Mucosa of descending colon (tissue), 3 donors: ENCODE measurements around the gene SP9. TPM values are rescaled to one million over a fixed set of nuclear protein-coding genes. Genes with fewer than 3 reads are reported as not detected.

Source experiments
- ATAC-seq: fragments of 200-7000 bp; cut with Tn5 transposase; one replicate; pipeline ENCODE4 v1.9.1; 2020; ENCODE audit warnings: mild to moderate bottlenecking, moderate library complexity
- DNase-seq, 3 donors: peaks; one replicate each; pipeline ENCODE4 v3.0.0-alpha.2; 2020
- H3K36me3 ChIP-seq: fragments of 200-600 bp; one replicate; pipeline ENCODE4 v1.8.0; 2021; ENCODE audit warnings: low read depth, mild to moderate bottlenecking
- H3K4me1 ChIP-seq: fragments of 200-600 bp; one replicate; pipeline ENCODE4 v1.8.0; 2021; ENCODE audit warnings: low read depth, mild to moderate bottlenecking
- H3K4me3 ChIP-seq: fragments of 200-600 bp; one replicate; pipeline ENCODE4 v1.8.0; 2021; ENCODE audit warnings: mild to moderate bottlenecking
- H3K9me3 ChIP-seq: fragments of 200-600 bp; one replicate; pipeline ENCODE4 v1.8.0; 2021; ENCODE audit warnings: mild to moderate bottlenecking
- intact Hi-C, 2 donors: fragments of 100-400 bp; cut with DNase I in 1 of 2; cut with micrococcal nuclease in 1 of 2; formaldehyde crosslinking; loops; one replicate each; pipeline versions ENCODE4 v1.11.0 to v1.11.1; 2022; cut with DNase I, micrococcal nuclease
- total RNA-seq, 3 donors: library from RNA; stranded (reverse); fragmentation: NEBNext Ultra II Directional in 2 of 3; extraction: Animal tissue kit (Norgen Biotek cat#: 25700) in 2 of 3; gene quantifications; one replicate each; pipeline versions ENCODE4 v1.2.1 to v1.2.4, GENCODE V29; 2021 to 2023
- TF ChIP-seq, protein P1 (sequence below): fragments of 200-600 bp; IDR thresholded peaks from one replicate; pipeline ENCODE4 v1.8.0; 2022; ENCODE audit warnings: antibody characterized with exemption, mild to moderate bottlenecking
- donor health status: DM: no; HTN: no; CAD: no; lungs with moderate emphysema.
- donor health status: DM: no; HTN: no; CAD: no.
- donor health status: DM: no; HTN: yes; CAD: no.

SP9 gene
- total RNA-seq, 3 donors from 2014 or later = not detected

DNA sequence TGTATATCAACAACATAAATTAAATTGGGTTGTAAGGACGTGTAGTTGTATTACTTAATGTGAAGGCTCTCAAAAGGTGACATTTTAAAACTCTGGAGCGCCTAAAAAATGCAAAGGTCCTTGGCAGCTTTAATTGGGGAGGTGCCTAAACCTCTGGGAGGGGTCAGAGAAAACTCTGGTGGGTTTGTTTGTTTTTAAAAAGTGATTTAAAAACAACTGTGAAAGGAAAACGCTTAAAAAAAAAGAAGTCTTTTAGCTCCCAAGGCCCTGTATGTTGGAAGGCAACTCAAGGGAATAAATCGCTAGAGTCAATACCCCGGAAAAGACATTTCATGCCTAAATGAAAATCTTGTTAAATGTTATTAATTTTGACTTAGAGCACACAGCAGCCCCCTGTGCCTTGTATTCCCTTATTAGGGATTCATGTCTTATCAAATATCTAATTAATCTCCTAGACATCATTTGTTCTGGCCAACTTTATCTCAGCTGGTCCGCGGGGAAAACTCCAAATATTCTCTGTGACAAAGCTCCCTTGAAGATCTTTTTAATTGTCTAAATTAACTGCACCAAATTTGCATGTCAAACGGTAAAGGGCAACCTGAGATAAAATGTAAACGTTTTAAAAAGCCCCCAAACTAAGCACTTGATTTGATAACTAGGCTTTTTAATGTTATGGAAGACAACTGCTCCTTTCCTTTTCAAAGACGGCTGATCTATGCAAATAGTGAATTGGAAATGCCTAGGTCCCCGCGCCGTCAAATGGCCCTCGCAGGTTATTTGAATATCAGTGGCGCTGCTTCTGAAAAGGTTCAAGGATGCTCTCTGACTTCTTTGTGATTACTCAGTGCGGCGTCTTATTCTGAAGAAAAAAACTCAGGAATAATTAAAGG lies 4.2 kb downstream of the SP9 start:
- intact Hi-C loops = loop anchor here in 1 of 2 donors (10.0 kb wide), 1 partner anchor 934 kb away; no protein-coding TSS in a partner anchor
- no peak for DNase-seq
- Histone ChIP-seq H3K4me3 (no peak overlapping the region), H3K9me3 (no peaks in the 10 kb centered on the region), H3K36me3 (no peaks in the 10 kb centered on the region), H3K4me1 (peaks cover 66% of the 10 kb centered on the region)
- ATAC-seq = no peak
- TF ChIP-seq, protein P1, sequence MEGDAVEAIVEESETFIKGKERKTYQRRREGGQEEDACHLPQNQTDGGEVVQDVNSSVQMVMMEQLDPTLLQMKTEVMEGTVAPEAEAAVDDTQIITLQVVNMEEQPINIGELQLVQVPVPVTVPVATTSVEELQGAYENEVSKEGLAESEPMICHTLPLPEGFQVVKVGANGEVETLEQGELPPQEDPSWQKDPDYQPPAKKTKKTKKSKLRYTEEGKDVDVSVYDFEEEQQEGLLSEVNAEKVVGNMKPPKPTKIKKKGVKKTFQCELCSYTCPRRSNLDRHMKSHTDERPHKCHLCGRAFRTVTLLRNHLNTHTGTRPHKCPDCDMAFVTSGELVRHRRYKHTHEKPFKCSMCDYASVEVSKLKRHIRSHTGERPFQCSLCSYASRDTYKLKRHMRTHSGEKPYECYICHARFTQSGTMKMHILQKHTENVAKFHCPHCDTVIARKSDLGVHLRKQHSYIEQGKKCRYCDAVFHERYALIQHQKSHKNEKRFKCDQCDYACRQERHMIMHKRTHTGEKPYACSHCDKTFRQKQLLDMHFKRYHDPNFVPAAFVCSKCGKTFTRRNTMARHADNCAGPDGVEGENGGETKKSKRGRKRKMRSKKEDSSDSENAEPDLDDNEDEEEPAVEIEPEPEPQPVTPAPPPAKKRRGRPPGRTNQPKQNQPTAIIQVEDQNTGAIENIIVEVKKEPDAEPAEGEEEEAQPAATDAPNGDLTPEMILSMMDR = no peak

DNA sequence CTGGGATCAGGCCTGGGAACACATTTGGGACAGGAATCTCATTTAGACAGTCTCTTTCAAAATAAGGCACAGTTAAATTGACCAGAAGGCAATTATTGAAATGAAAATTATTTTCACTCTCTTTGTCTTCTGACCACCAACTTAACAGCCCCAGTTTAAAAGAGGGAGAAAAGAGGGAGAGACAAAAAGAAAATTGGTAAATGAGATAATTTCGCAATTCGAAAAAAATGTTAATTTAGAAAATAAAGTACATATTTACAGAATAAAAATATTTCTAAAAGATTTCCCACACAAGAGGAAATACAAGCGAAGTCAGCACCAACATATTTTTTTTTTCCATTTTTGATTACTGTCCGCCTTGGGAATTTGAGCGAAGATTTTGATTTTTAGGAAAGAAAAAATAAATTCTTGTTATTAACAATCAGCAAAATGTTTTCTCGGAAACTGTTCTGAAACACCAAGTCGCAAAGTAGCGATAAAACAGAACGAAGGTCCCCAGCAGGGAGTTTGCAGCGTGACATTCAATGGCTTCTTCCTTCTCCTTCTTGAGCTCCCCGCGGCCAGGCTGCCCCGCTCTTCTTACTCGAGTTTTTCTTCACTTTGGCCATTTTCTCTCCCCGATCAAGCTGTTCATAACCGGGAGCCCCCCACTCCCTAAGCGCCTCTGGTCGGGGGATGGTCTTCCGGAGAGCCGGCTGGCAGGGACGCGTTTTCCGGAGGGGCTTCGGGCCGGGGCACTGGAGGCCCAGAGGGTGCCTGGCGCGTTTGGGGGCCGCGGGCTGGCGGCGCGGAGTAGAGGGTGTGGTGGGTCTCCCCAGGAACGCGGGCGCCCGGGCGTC lies 5.0 kb downstream of the SP9 start:
- Histone ChIP-seq H3K4me3 (no peak overlapping the region), H3K4me1 (peaks cover 67% of the 10 kb centered on the region), H3K9me3 (no peaks in the 10 kb centered on the region), H3K36me3 (no peaks in the 10 kb centered on the region)
- DNase-seq (peak in 1 of 3 donors; percentile 11), ATAC-seq (no peak)
- TF ChIP-seq, protein P1 = no peak
- intact Hi-C loops = loop anchor here (5.0 to 10.0 kb wide), 2 partner anchors 182 to 935 kb away; no protein-coding TSS in a partner anchor

DNA sequence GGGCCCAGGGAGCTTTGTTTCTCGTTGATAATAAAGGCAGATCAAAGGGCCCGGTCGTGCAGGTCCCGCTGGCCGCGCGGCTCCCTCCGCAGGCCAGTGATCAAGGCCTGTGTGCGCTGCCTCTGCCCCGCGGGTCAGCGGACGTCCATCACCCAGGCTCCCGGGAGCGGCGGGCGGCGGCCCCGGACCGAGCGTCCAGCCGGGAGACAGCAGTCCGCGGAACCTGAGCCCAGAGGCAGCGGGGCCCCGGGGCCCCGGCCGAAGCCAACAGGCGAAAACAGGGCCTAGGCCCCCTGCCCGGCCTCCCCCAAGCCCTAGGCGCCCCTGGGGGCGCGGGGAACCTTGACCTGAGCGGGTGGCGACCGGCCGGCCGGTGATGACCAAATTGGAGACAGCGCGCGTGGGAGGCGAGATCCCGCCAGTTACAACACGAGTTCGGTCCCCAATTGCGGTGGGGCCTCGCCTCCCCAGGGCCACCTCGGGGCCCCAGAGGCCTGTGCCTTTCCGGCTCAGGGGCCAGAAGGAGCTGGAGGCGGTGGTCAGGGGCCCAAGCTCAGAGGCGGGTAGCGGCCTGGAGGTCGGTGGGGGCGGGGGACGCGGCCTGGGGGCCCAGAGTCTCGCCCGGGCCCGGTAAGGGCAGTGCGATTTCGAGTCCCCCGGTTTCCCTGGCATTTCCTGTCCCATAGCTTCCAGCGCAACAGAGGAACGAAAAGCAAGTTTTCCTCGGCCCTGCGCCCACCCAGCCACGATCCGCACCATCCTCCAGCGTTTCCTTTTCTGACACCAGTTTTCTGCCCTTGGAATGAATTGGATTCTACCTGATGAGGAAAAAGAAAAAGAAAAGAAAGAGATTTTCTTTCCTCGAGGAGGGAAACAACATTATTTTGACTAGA lies 5.9 kb downstream of the SP9 start:
- TF ChIP-seq, protein P1 = no peak
- Histone ChIP-seq H3K36me3 (no peaks in the 10 kb centered on the region), H3K4me3 (no peak overlapping the region), H3K9me3 (no peaks in the 10 kb centered on the region), H3K4me1 (peaks cover 58% of the 10 kb centered on the region)
- DNase-seq (peak in 1 of 3 donors; percentile 32), ATAC-seq (no peak)
- intact Hi-C loops = loop anchor here (5.0 to 10.0 kb wide), 2 partner anchors 183 to 936 kb away; no protein-coding TSS in a partner anchor

DNA sequence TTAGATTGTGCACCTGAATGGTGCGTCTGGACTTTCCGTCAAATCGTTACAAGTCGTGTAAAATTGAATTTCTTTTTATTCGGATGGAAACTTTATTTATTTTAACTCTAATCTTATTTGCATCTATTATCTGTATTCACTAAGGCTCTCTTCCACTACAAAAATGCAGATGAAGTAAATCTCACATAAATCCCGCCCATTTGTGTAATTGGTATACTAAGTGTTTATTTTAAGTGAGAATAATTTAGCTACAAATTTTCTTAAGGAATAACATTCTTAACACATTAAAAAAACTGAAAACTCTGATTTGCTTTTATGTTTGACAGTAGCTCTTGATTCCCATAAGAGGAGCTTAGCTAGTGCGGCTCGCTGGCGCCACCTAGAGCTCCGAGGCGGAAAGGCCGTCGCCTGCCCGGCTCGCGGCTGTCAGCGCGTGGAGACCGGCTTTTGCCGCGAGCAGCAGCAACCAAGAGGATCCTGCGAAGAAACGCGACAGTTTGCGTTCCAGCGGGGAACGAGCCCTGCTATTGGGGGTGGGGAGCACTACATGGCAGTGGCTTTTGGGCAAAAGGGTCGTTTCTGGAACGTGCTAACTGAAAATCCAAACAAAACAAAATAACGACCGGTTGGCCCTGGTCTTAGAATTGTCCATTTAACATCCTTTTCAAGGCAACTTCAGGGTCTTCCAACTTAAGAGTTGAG lies 6.7 kb downstream of the SP9 start:
- Histone ChIP-seq H3K4me3 (no peak overlapping the region), H3K36me3 (no peaks in the 10 kb centered on the region), H3K4me1 (peaks cover 50% of the 10 kb centered on the region), H3K9me3 (no peaks in the 10 kb centered on the region)
- intact Hi-C loops = loop anchor here (5.0 to 10.0 kb wide), 2 partner anchors 184 to 937 kb away; no protein-coding TSS in a partner anchor
- TF ChIP-seq, protein P1 = peak; percentile 98
- peak; percentile 87 for ATAC-seq
- peak; percentile 89 to 94 (median 93) for DNase-seq
